ENCODE results near the gene SCN5A. TPM values are rescaled to one million over a fixed set of nuclear protein-coding genes. Genes with fewer than 3 reads are reported as not detected.

SCN5A gene
- total RNA-seq, 4 donors from 2014 or later: 0.50 to 1.7 (median 0.81) TPM; not detected in 1

DNA sequence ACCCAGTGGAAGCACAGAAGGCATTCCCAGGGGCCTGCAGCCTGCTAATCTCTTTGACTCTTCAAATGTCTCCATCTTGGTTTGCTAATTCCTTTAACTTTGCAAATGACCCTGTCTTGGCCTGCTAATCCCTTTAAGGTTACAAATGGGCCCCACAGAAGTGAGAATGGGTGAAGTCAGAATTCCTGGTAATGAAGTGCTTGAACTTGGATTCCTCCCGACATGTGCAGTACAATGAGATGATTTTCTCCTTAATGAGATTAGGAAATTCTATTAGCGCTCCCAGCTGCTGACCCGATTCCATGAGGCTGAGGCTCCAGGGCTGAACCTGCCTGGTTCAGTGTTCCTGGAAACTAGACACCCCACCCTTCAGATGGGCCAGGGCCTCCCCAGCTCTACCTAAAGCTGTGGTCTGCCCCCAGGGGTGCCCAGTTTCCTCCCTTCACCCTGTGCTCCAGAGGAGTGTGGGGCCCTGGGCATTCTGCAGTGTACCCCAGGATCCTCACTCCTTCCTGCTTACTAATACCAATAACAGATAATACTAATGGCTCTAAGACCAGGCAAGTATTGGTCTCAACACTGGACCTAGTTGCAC lies 47.4 kb downstream of the SCN5A start:
- 100% methylated on average over 3 of the region's 3 CpGs; no CpG with 5 or more reads in 1 of the 2 donors for WGBS, 2 donors (ENCODE audit: low coverage in 1 of 2)
- Histone ChIP-seq H3K27me3 (no peaks in the 10 kb centered on the region), H3K36me3 (no peaks in the 10 kb centered on the region), H3K4me3 (no peak overlapping the region), H3K4me1 (no peaks in the 10 kb centered on the region), H3K9me3 (no peaks in the 10 kb centered on the region), H3K27ac (no peak overlapping the region)
- TF ChIP-seq EP300 (IDR thresholded peaks at IDR 0.05) (no peak), POLR2AphosphoS5 (IDR thresholded peaks at IDR 0.05) (no peak), POLR2A (IDR thresholded peaks at IDR 0.05) (no peak)
- TF ChIP-seq, protein P1, sequence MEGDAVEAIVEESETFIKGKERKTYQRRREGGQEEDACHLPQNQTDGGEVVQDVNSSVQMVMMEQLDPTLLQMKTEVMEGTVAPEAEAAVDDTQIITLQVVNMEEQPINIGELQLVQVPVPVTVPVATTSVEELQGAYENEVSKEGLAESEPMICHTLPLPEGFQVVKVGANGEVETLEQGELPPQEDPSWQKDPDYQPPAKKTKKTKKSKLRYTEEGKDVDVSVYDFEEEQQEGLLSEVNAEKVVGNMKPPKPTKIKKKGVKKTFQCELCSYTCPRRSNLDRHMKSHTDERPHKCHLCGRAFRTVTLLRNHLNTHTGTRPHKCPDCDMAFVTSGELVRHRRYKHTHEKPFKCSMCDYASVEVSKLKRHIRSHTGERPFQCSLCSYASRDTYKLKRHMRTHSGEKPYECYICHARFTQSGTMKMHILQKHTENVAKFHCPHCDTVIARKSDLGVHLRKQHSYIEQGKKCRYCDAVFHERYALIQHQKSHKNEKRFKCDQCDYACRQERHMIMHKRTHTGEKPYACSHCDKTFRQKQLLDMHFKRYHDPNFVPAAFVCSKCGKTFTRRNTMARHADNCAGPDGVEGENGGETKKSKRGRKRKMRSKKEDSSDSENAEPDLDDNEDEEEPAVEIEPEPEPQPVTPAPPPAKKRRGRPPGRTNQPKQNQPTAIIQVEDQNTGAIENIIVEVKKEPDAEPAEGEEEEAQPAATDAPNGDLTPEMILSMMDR (IDR thresholded peaks at IDR 0.05): no peak
- no peak for ATAC-seq

DNA sequence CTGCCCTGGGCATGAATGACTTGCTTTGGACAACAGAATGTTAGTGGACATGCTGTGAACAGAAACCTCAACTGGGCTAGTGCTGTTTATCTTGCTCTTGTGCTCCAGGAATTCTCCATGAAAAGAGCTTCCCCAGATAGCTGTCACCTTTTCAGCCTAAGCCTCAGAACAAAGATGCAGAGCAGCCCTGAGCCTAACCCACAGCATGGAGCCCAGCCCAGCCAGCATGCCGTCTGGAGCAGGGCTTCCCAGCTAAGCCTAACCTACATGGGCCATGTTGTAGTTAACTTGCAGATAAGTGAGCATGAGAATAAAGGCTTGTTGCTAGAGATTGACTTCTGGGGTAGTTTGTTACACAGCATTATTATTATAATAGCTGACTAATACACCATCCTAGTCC lies 48.9 kb downstream of the SCN5A start:
- no peak overlapping the region for H3K4me3 ChIP-seq
- no peaks in the 10 kb centered on the region for H3K27me3 ChIP-seq
- no peaks in the 10 kb centered on the region for H3K4me1 ChIP-seq
- no peak overlapping the region for H3K27ac ChIP-seq
- no peaks in the 10 kb centered on the region for H3K36me3 ChIP-seq
- WGBS, 2 donors (ENCODE audit: low coverage in 1 of 2): 67 to 75% methylated on average over 1 of the region's 1 CpG
- TF ChIP-seq POLR2A (IDR thresholded peaks at IDR 0.05) (no peak), POLR2AphosphoS5 (IDR thresholded peaks at IDR 0.05) (no peak), EP300 (IDR thresholded peaks at IDR 0.05) (no peak)
- TF ChIP-seq, protein P1 (IDR thresholded peaks at IDR 0.05): no peak
- H3K9me3 ChIP-seq: no peaks in the 10 kb centered on the region
- no peak for ATAC-seq

DNA sequence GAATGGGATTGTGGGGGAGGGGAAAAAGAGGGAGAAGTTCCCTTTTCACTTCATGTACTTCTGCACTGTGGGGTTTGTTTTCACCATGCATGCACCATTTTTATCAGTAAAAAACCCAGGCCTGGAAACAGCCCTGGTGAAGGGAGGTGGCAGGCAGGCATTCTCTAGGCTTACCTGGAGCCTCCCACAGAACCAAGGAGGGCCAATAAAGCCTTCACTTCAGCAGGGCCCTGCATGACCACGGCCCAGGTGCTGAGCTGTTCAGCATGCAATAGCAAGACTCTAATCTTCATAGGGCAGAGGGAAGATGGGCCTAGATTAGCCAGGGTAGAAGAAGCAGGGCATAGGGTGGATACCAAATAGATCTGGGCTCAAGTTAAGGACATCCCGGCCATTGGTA lies 49.6 kb downstream of the SCN5A start:
- 93% methylated on average over 2 of the region's 2 CpGs; no CpG with 5 or more reads in 1 of the 2 donors for WGBS, 2 donors (ENCODE audit: low coverage in 1 of 2)
- no peaks in the 10 kb centered on the region for H3K27me3 ChIP-seq
- H3K9me3 ChIP-seq: no peaks in the 10 kb centered on the region
- H3K4me1 ChIP-seq: no peaks in the 10 kb centered on the region
- TF ChIP-seq, protein P1 (IDR thresholded peaks at IDR 0.05): no peak
- TF ChIP-seq POLR2A (IDR thresholded peaks at IDR 0.05) (no peak), POLR2AphosphoS5 (IDR thresholded peaks at IDR 0.05) (no peak), EP300 (IDR thresholded peaks at IDR 0.05) (no peak)
- no peaks in the 10 kb centered on the region for H3K36me3 ChIP-seq
- ATAC-seq: no peak
- H3K4me3 ChIP-seq: no peak overlapping the region
- no peak overlapping the region for H3K27ac ChIP-seq

DNA sequence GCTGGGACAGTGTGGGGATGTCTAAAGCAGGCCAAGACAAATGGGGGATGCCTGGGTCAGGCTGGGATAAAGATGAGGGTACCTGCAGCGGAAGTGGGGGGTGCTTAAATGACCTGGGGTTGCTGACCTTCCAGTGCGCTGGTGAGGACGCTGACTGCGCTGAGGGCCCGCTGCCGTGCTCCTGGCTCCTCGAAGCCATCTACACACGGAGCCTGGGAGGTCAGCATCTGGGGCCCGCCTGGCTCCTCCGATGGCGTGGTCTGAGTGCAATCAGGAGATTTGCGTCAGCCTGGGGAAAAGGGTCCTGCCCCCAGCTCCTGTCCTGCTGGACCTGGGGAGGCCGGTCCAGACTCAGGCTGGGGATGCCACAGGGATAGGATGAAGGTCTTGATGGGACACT lies 50.7 kb downstream of the SCN5A start:
- Histone ChIP-seq H3K9me3 (peaks cover 0 to 4% (median 0%) of the 10 kb centered on the region in 3 donors), H3K4me1 (no peaks in the 10 kb centered on the region), H3K4me3 (no peak overlapping the region), H3K27me3 (no peaks in the 10 kb centered on the region), H3K36me3 (no peaks in the 10 kb centered on the region), H3K27ac (no peak overlapping the region)
- no peak for ATAC-seq
- WGBS, 2 donors (ENCODE audit: low coverage in 1 of 2): 100% methylated on average over 3 to 4 of the region's 13 CpGs
- TF ChIP-seq, protein P1 (IDR thresholded peaks at IDR 0.05): no peak
- no peak for TF ChIP-seq POLR2A (IDR thresholded peaks at IDR 0.05)
- no peak for TF ChIP-seq EP300 (IDR thresholded peaks at IDR 0.05)
- no peak for TF ChIP-seq POLR2AphosphoS5 (IDR thresholded peaks at IDR 0.05)

DNA sequence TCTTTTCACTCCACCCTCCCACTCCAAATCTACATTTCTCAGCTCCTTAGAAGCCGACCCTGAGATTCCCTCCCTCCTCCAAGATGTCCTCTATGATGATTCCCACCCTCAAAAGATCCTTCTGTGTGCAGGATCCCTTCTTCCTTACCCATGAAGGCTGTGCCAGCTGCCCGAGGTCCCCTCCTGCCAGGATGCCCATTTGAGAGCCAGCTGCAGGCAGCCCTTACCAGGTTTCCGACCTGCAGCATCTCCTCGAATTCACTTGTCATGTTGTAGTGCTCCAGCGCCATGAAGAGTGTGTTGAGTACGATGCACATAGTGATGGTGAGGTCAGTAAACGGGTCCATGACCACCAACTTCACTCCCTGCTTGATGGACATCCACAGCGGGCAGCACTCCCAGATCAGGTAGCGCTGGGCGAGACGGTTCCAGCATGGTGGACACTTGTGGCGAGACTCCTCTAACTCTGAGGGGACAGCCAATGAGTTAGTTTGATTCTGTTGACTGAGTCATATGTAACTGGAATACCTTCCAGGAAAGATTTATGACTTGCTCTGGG lies 51.9 kb downstream of the SCN5A start:
- H3K36me3 ChIP-seq: no peaks in the 10 kb centered on the region
- TF ChIP-seq EP300 (IDR thresholded peaks at IDR 0.05) (no peak), POLR2AphosphoS5 (IDR thresholded peaks at IDR 0.05) (no peak), POLR2A (IDR thresholded peaks at IDR 0.05) (no peak)
- TF ChIP-seq, protein P1 (IDR thresholded peaks at IDR 0.05): no peak
- peaks cover 0 to 4% (median 0%) of the 10 kb centered on the region in 3 donors for H3K9me3 ChIP-seq
- H3K27ac ChIP-seq: no peak overlapping the region
- no peaks in the 10 kb centered on the region for H3K4me1 ChIP-seq
- 87 to 90% methylated on average over 2 to 3 of the region's 12 CpGs for WGBS, 2 donors (ENCODE audit: low coverage in 1 of 2)
- no peaks in the 10 kb centered on the region for H3K27me3 ChIP-seq
- no peak for ATAC-seq
- H3K4me3 ChIP-seq: no peak overlapping the region
